Measurements from ENCODE around the gene HDAC10. TPM values are rescaled to one million over a fixed set of nuclear protein-coding genes. Genes with fewer than 3 reads are reported as not detected.
"Not testable (repeated sequence)": the region's sequence is repeated elsewhere in the genome, so short reads cannot be mapped to it uniquely, and the experiment has no call there.

The HDAC10 gene
- total RNA-seq, 1 donor from 2014 or later = 12.7 TPM

DNA sequence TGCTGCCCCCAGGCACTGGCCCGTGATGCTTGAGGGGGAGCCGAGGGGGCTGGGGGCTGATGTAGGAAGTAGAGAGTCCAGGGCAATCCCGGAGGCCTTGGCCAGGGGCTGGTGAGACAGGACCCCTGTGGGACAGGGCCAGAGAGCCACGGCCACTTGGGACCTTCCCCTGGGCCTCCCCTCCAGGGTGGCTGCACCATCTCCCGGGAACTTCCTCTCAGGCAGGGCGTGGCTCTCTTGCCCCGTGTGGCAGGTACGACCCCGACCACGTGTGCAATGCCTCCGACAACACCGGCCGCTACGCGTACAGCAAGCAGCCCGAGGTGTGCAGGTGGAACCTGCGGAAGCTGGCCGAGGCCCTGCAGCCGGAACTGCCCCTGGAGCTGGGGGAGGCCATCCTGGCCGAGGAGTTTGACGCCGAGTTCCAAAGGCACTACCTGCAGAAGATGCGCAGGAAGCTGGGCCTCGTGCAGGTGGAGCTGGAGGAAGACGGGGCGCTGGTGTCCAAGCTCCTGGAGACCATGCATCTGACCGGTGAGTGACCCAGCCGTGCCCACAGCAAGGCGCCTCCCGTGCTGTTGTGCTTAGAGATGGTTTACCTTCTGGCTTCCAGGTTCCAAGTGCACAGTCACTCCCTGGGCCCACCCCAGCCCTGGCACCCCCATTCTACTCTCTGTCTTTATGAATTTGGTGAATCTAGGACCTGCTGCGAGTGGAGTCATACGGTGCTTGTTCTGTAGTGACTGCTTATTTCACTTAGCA lies 40.5 kb downstream of the HDAC10 start:
- DNase-seq (no peak), ATAC-seq (no peak)
- intact Hi-C loops (cut with micrococcal nuclease) = loop anchor here (10.0 kb wide), 1 partner anchor 66 kb away; no protein-coding TSS in a partner anchor

- intact Hi-C loops (cut with micrococcal nuclease) = loop anchor here (10.0 kb wide), 1 partner anchor 65 kb away; no protein-coding TSS in a partner anchor
- peak; percentile 41 for ATAC-seq
- DNase-seq = peak; percentile 74
These were observed 41.2 kb downstream of the HDAC10 start for GRCh38 chr22:50209893-50210292.

DNA sequence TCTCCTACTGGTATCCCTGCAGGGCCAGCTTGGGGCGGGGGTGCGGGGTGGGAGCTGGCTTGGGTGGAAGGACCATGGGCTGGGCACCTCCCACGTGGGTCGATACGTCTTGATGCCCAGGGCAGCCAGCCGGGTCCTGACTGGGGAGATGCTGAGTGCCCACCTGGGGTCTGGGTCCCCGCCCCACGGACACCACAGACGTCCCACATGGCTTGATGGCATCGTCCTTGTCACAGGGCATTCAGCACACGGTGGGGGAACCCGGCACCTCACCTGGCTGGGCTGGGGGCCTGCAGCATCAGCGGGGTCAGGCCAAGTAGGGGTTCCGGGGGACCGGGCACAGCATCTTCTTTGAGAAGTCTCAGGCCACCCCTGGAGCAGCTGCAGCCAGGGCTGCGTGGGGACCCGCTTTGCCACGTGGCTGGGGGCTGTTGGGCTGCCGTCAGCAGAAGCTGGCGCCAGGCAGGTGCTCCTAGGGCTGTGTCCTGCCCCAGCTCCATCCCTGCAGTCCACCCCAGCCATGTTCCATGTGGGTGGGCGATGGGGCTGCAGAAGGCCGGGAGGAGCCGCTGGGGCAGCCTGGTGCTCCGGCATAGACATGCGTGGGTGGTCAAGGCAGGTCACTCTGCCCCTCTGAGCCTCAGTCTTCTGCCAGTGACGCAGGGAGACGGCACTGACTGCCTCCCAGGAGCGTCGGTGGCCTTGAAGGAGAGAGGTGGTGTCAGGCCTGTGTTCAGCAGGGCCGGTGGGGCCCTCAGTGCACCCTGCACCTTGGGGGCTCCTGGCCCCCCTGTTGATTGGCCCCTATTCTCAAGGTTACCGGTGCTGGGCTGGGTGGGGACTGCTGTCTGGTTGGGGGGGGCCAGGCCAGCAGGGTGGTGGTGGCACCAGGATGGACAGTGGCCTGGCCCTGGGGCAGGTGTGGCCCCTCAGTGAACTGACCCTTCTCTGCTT lies 41.8 kb downstream of the HDAC10 start:
- DNase-seq (no peak), ATAC-seq (peak; percentile 4)
- intact Hi-C loops (cut with micrococcal nuclease) = no loop called here

- DNase-seq (no peak), ATAC-seq (no peak)
- intact Hi-C loops (cut with micrococcal nuclease) = no loop called here
These were observed 42.6 kb downstream of the HDAC10 start for GRCh38 chr22:50208430-50208938.

DNA sequence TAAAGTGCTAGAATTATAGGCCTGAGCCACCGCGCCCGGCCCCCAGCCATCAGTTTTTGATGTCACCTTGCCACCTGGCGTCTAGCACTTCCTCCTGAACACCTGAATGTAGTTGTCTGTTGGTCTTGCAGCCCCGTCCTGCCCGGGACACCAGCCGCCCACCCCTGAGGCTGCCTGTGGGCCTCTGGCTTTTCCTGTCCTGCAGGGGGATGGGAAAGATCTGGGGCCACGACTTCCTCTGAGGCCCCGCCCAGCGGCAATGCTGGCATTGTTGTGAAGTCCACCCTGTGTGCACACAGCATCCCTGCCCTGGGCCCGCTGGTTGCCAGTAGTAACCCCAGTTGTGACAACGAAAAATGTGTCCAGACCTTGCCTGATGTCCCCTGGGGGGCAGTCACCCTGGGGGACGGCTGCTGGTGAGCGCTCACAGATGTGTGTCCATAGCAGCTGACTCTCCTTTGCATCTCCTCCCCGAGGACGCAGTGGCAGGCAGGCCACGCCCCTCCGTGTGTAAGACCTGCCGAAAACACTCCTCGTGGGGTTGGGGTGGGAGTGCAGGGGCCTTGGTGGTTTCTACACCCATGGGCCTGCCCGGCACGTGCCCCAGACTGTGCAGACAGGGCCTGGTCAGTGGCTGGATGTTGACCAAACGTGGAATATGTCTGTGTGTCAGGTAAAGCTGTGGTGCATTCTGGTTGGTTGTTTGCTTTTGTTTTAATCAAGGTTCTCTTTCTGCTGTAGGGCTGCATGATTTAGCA lies 43.5 kb downstream of the HDAC10 start:
- DNase-seq (no peak), ATAC-seq (no peak)
- intact Hi-C loops (cut with micrococcal nuclease) = no loop called here

- intact Hi-C loops (cut with micrococcal nuclease) = no loop called here
- ATAC-seq (peak; percentile 85), DNase-seq (peak; percentile 88)
These were observed 44.5 kb downstream of the HDAC10 start for GRCh38 chr22:50206599-50206998.

GRCh38 chr22:50205781-50206569 lies 45.1 kb downstream of the HDAC10 start:
- no peak for ATAC-seq
- DNase-seq = no peak
- intact Hi-C loops (cut with micrococcal nuclease) = no loop called here

- DNase-seq; ATAC-seq; intact Hi-C loops (cut with micrococcal nuclease): not testable (repeated sequence)
These were observed 46.1 kb downstream of the HDAC10 start for GRCh38 chr22:50204998-50205397.

DNA sequence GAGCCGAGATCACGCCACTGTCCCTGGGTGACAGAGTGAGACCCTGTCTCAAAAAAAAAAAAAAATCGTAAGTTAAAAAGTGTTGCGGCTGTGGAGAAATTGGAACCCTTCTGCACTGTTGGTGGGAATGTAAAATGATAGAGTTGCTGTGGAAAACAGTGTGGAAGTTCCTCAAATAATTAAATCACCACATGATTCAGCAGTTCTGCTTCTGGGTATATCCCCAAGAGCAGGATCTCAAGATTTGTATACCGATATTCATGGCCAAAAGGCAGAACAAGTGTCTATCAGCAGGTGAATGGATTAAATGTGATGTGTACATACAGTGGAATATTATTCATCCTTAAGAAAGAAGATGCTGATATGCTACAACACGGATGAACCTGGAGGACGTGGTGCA lies 46.5 kb downstream of the HDAC10 start:
- ATAC-seq (no peak), DNase-seq (no peak)
- intact Hi-C loops (cut with micrococcal nuclease) = no loop called here

DNA sequence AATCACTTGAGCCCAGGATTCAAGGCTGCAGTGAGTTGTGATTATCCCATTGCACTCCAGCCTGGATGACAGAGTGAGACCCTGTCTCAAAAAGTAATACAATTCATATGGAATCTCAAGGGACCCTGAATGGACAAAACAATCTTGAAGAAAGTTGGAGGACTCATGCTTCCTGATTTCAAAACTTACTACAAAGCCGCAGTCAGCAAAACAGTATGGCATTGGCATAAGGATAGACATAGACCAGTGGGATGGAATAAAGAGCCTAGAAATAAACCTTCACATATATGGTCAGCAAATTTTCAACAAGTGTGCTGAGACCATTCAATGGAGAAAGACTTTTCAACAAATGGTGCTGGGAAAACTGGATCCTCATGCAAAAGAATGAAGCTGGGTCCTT lies 47.8 kb downstream of the HDAC10 start:
- ATAC-seq (no peak), DNase-seq (no peak)
- intact Hi-C loops (cut with micrococcal nuclease) = no loop called here

- ATAC-seq (no peak), DNase-seq (no peak)
- intact Hi-C loops (cut with micrococcal nuclease) = no loop called here
These were observed 48.9 kb downstream of the HDAC10 start for GRCh38 chr22:50202130-50202666.

GRCh38 chr22:50201191-50202129 lies 49.6 kb downstream of the HDAC10 start:
- DNase-seq (peak; percentile 63), ATAC-seq (peak; percentile 15)
- intact Hi-C loops (cut with micrococcal nuclease) = no loop called here

DNA sequence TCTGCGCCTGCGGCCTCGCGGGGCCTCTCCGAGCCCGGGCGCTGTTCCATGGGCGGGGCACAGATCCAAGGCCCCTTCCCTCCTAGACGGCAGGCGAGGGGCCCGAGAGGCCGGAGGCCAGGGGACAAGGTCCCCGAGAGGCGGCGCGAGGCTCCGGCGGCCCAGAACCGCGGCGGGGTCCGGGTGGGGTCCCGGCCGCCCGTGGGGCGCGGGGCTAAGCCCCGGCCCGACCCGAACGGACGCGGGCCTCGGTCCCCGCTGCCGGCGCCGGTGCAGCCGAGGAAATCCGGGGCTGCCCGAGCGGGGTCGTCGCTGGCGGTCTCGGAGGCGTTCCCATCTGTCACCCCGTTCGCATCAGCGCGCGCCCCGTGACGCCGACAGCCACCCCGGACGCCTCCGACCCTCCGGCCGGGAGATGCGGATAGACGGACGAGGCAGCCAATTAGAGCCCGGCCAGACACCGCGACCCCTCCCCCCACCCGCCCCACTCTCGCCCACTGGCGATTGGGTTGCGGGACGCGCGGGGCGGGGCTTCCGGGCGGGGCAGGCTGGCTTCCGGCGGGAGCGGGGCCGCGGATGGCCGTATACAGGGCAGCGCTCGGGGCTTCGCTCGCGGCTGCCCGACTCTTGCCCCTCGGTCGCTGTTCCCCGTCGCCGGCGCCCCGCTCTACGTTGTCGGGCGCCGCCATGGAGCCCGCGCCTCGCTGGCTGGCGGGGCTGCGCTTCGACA lies 50.4 kb downstream of the HDAC10 start, which contains the start of gene SELENOO:
TSS of gene SELENOO (plus strand) at position 551 of the 730 bp plus-strand sequence. CDS start at position 577, 26 bp downstream.
- ATAC-seq (peak; percentile 91), DNase-seq (peak; percentile 96)
- intact Hi-C loops (cut with micrococcal nuclease) = no loop called here

DNA sequence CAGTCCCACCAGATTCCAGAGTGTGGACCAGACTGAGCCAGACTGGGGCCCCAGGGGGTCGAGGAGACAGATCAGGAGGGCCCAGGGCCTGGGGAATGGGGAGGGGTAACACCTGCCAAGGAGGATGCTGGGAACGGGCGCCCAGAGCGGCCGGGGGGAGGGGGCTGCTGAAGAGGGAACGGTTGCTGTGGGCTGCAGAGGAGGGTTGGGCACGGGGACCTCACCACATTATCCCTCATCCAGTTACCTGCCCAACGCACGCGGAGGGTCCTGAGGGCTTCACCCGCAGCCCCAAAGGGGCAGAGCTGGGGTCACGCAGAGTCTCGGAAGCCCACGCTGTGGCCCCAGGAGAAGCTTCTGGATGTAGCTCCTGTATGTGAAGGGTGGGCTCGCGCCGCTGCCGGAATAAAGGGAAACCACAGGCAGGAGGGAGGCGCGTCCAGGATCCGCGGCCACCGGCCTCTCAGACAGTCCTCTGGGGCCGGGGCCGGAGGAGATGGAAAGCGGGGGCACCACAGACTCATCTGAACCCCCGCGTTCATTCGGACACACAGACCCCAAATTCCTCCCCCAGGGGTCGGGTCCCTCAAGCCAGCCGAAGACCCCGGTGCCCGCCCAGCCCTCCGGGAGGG lies 51.1 kb downstream of the HDAC10 start:
- peak; percentile 14 for ATAC-seq
- intact Hi-C loops (cut with micrococcal nuclease) = no loop called here
- no peak for DNase-seq

DNA sequence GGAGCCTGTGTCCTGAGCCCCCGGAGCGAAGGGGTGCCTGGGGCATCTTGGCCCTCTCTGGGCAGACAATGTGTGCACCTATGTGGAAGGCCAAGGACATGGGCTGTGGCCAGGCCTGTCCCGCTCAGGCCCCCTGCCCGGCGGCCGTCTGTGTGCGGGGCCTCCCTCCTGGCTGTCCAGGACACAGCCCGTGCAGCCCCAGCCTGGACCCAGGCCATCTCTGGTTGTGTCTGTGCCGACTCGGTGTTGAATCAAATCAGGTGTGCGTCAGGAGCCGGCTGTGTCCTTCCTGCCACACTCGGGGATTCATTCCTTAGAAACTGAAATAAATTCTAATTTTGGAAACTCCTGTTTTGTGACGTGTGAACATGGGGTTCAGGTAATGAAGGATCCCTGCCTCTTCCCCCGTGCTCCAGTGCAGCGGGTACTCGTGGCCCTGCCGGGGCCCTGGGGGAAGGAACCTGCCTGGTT lies 51.8 kb downstream of the HDAC10 start:
- intact Hi-C loops (cut with micrococcal nuclease) = no loop called here
- DNase-seq = no peak
- ATAC-seq = no peak

GRCh38 chr22:50198624-50199017 lies 52.4 kb downstream of the HDAC10 start:
- intact Hi-C loops (cut with micrococcal nuclease) = no loop called here
- ATAC-seq (no peak), DNase-seq (no peak)

Data from left ventricle myocardium superior (tissue), 1 donor.